Activated T-cell treated with anti-CD3 and anti-CD28 coated beads, Interleukin-2, amount 50 U/mL, for 72 hours (primary cell): ENCODE data around the gene PHC3. TPM values are rescaled to one million over a fixed set of nuclear protein-coding genes. Genes with fewer than 3 reads are reported as not detected.

Experiments used
- ATAC-seq, 2 donors: fragments of 150-1000 bp; cut with Tn5 transposase; replicated peaks in 1 of 2; 2 replicates each; pipeline ENCODE4 v1.10.0; 2021; ENCODE audit warnings: moderate library complexity in 2 of 2, mild to moderate bottlenecking in 1 of 2
- DNase-seq, 2 donors: peaks; one replicate each; pipeline ENCODE4 v3.0.0; 2021 to 2022; ENCODE audit warnings: mixed read lengths in 1 of 2
- H3K27ac Mint-ChIP-seq: one replicate; pipeline ENCODE4 v1.8.0; 2022; ENCODE audit warnings: mild to moderate bottlenecking, moderate library complexity, mixed read lengths
- H3K27me3 Mint-ChIP-seq: one replicate; pipeline ENCODE4 v1.8.0; 2022; ENCODE audit warnings: low read depth, mixed read lengths
- H3K36me3 Mint-ChIP-seq, 2 donors: one replicate each; pipeline ENCODE4 v1.8.0; 2022; ENCODE audit warnings: mixed read lengths in 2 of 2, mild to moderate bottlenecking in 1 of 2; ENCODE audit not compliant: insufficient read depth in 2 of 2
- H3K4me1 Mint-ChIP-seq: one replicate; pipeline ENCODE4 v1.8.0; 2022; ENCODE audit warnings: low read depth, mixed read lengths
- H3K4me3 Mint-ChIP-seq, 2 donors: one replicate each; pipeline ENCODE4 v1.8.0; 2022; ENCODE audit warnings: mild to moderate bottlenecking in 2 of 2, mixed read lengths in 2 of 2, moderate library complexity in 2 of 2
- H3K9me3 Mint-ChIP-seq, 2 donors: one replicate each; pipeline ENCODE4 v1.8.0; 2022; ENCODE audit warnings: mixed read lengths in 2 of 2
- total RNA-seq, 2 donors: library from RNA; stranded (reverse); gene quantifications; one replicate each; pipeline ENCODE4 v1.2.3, GENCODE V29; 2022

Gene PHC3
- total RNA-seq, 2 donors from 2014 or later: 71.1 to 71.6 TPM

GRCh38 chr3:170171563-170171962 is 10.0 kb downstream of the PHC3 start:
- no peaks in the 10 kb centered on the region for H3K9me3 Mint-ChIP-seq
- no peaks in the 10 kb centered on the region for H3K27me3 Mint-ChIP-seq
- peak overlapping the region; percentile 44 to 81 for H3K4me3 Mint-ChIP-seq
- H3K4me1 Mint-ChIP-seq: peaks cover 58% of the 10 kb centered on the region
- peaks cover 16 to 40% of the 10 kb centered on the region in 2 donors for H3K36me3 Mint-ChIP-seq
- ATAC-seq (peak; percentile 34 to 51), DNase-seq (no peak)
- H3K27ac Mint-ChIP-seq: peak overlapping the region; percentile 91

- peak overlapping the region; percentile 73 for H3K27ac Mint-ChIP-seq
- peaks cover 0 to 5% of the 10 kb centered on the region in 2 donors for H3K9me3 Mint-ChIP-seq
- peak overlapping the region in 1 of 2 donors; percentile 5 for H3K4me3 Mint-ChIP-seq
- DNase-seq (no peak), ATAC-seq (no peak)
- H3K36me3 Mint-ChIP-seq: peaks cover 25 to 51% of the 10 kb centered on the region in 2 donors
- no peaks in the 10 kb centered on the region for H3K27me3 Mint-ChIP-seq
- H3K4me1 Mint-ChIP-seq: peaks cover 48% of the 10 kb centered on the region
Measured at GRCh38 chr3:170164717-170165116, 16.8 kb downstream of the PHC3 start.

- ATAC-seq (no peak), DNase-seq (no peak)
- H3K27ac Mint-ChIP-seq: peak overlapping the region; percentile 73
- H3K27me3 Mint-ChIP-seq: no peaks in the 10 kb centered on the region
- peaks cover 47% of the 10 kb centered on the region for H3K4me1 Mint-ChIP-seq
- H3K4me3 Mint-ChIP-seq: peak overlapping the region in 1 of 2 donors; percentile 5
- H3K9me3 Mint-ChIP-seq: peaks cover 0 to 5% of the 10 kb centered on the region in 2 donors
- peaks cover 23 to 49% of the 10 kb centered on the region in 2 donors for H3K36me3 Mint-ChIP-seq
Measured at GRCh38 chr3:170163956-170164645, 17.4 kb downstream of the PHC3 start.

GRCh38 chr3:170162630-170163029 is 18.9 kb downstream of the PHC3 start:
- Mint-ChIP-seq H3K4me3 (peak overlapping the region in 1 of 2 donors; percentile 52), H3K4me1 (peaks cover 47% of the 10 kb centered on the region), H3K27ac (peak overlapping the region; percentile 58), H3K36me3 (peaks cover 22 to 45% of the 10 kb centered on the region in 2 donors), H3K27me3 (no peaks in the 10 kb centered on the region), H3K9me3 (peaks cover 0 to 5% of the 10 kb centered on the region in 2 donors)
- DNase-seq (no peak), ATAC-seq (no peak)

- Mint-ChIP-seq H3K36me3 (peaks cover 23 to 46% of the 10 kb centered on the region in 2 donors), H3K27ac (peak overlapping the region; percentile 58), H3K9me3 (peaks cover 0 to 5% of the 10 kb centered on the region in 2 donors), H3K4me3 (peak overlapping the region in 1 of 2 donors; percentile 33), H3K27me3 (no peaks in the 10 kb centered on the region), H3K4me1 (peaks cover 47% of the 10 kb centered on the region)
- peak; percentile 74 to 91 for ATAC-seq
- DNase-seq: no peak
Measured at GRCh38 chr3:170162052-170162451, 19.5 kb downstream of the PHC3 start.

GRCh38 chr3:170159933-170160332 is 21.6 kb downstream of the PHC3 start:
- Mint-ChIP-seq H3K27ac (peak overlapping the region; percentile 8), H3K27me3 (no peaks in the 10 kb centered on the region), H3K4me3 (no peak overlapping the region), H3K9me3 (peaks cover 0 to 5% of the 10 kb centered on the region in 2 donors), H3K36me3 (peaks cover 22 to 46% of the 10 kb centered on the region in 2 donors), H3K4me1 (peaks cover 49% of the 10 kb centered on the region)
- DNase-seq: no peak
- no peak for ATAC-seq

GRCh38 chr3:170159459-170159858 is 22.1 kb downstream of the PHC3 start:
- Mint-ChIP-seq H3K36me3 (peaks cover 24 to 47% of the 10 kb centered on the region in 2 donors), H3K4me3 (no peak overlapping the region)
- ATAC-seq: no peak

GRCh38 chr3:170155604-170156003 is 25.9 kb downstream of the PHC3 start:
- peak; percentile 46 to 54 for ATAC-seq
- H3K27me3 Mint-ChIP-seq: no peaks in the 10 kb centered on the region
- no peak overlapping the region for H3K4me3 Mint-ChIP-seq
- H3K4me1 Mint-ChIP-seq: peaks cover 38% of the 10 kb centered on the region
- DNase-seq: no peak
- no peak overlapping the region for H3K27ac Mint-ChIP-seq
- H3K9me3 Mint-ChIP-seq: no peaks in the 10 kb centered on the region
- peaks cover 11 to 36% of the 10 kb centered on the region in 2 donors for H3K36me3 Mint-ChIP-seq

More at GRCh38 chr3:170159459-170159858, 22.1 kb downstream of the PHC3 start:
- Mint-ChIP-seq H3K27me3 (no peaks in the 10 kb centered on the region), H3K27ac (peak overlapping the region; percentile 70), H3K9me3 (peaks cover 0 to 5% of the 10 kb centered on the region in 2 donors), H3K4me1 (peaks cover 49% of the 10 kb centered on the region)
- no peak for DNase-seq

- Mint-ChIP-seq H3K27ac (peak overlapping the region; percentile 41), H3K4me3 (peak overlapping the region in 1 of 2 donors; percentile 37), H3K27me3 (no peaks in the 10 kb centered on the region), H3K9me3 (no peaks in the 10 kb centered on the region), H3K36me3 (peaks cover 8 to 34% of the 10 kb centered on the region in 2 donors), H3K4me1 (peaks cover 30% of the 10 kb centered on the region)
- ATAC-seq (no peak), DNase-seq (no peak)
Measured at GRCh38 chr3:170154569-170155143, 26.9 kb downstream of the PHC3 start.

GRCh38 chr3:170154084-170154483 is 27.4 kb downstream of the PHC3 start:
- no peaks in the 10 kb centered on the region for H3K9me3 Mint-ChIP-seq
- H3K4me1 Mint-ChIP-seq: peaks cover 30% of the 10 kb centered on the region
- DNase-seq (no peak), ATAC-seq (no peak)
- H3K27ac Mint-ChIP-seq: peak overlapping the region; percentile 69
- no peaks in the 10 kb centered on the region for H3K27me3 Mint-ChIP-seq
- H3K4me3 Mint-ChIP-seq: no peak overlapping the region
- peaks cover 8 to 33% of the 10 kb centered on the region in 2 donors for H3K36me3 Mint-ChIP-seq

- Mint-ChIP-seq H3K4me1 (peaks cover 34% of the 10 kb centered on the region), H3K27ac (no peak overlapping the region), H3K27me3 (no peaks in the 10 kb centered on the region), H3K36me3 (peaks cover 6 to 34% of the 10 kb centered on the region in 2 donors), H3K4me3 (no peak overlapping the region), H3K9me3 (no peaks in the 10 kb centered on the region)
- DNase-seq: no peak
- ATAC-seq: no peak
Measured at GRCh38 chr3:170151536-170151935, 30.0 kb downstream of the PHC3 start.

GRCh38 chr3:170149016-170149415 is 32.5 kb downstream of the PHC3 start:
- no peaks in the 10 kb centered on the region for H3K9me3 Mint-ChIP-seq
- no peak for DNase-seq
- no peak overlapping the region for H3K4me3 Mint-ChIP-seq
- peaks cover 37% of the 10 kb centered on the region for H3K4me1 Mint-ChIP-seq
- H3K36me3 Mint-ChIP-seq: peaks cover 5 to 36% of the 10 kb centered on the region in 2 donors
- no peaks in the 10 kb centered on the region for H3K27me3 Mint-ChIP-seq
- no peak for ATAC-seq
- H3K27ac Mint-ChIP-seq: no peak overlapping the region

- ATAC-seq (no peak), DNase-seq (no peak)
- Mint-ChIP-seq H3K36me3 (peaks cover 2 to 32% of the 10 kb centered on the region in 2 donors), H3K27me3 (no peaks in the 10 kb centered on the region), H3K4me1 (peaks cover 31% of the 10 kb centered on the region), H3K27ac (no peak overlapping the region), H3K9me3 (no peaks in the 10 kb centered on the region), H3K4me3 (no peak overlapping the region)
Measured at GRCh38 chr3:170145278-170145677, 36.3 kb downstream of the PHC3 start.
